Bronchial epithelial cell (primary cell): ENCODE results near the gene CD151. TPM values are rescaled to one million over a fixed set of nuclear protein-coding genes. Genes with fewer than 3 reads are reported as not detected.

Experiments
- DNase-seq: peaks from one replicate; pipeline ENCODE4 v3.0.0-alpha.2; 2010; ENCODE audit warnings: low read depth
- FAIRE-seq: peaks from 2 replicates; lab custom pipeline; 2011; peaks lifted over from hg19 to GRCh38; lab: Jason Lieb, UNC
- H3K27me3 ChIP-seq: 2 replicates; pipeline ENCODE4 v1.5.1; 2011; ENCODE audit warnings: low read length; ENCODE audit not compliant: control insufficient read depth, insufficient read depth
- H3K36me3 ChIP-seq: 2 replicates; pipeline ENCODE4 v1.5.1; 2011; ENCODE audit warnings: low read length; ENCODE audit not compliant: control insufficient read depth, insufficient read depth
- H3K4me3 ChIP-seq: 2 replicates; pipeline ENCODE4 v1.5.1; 2011; ENCODE audit warnings: mild to moderate bottlenecking, low read depth, low read length, control low read depth
- total RNA-seq: library from RNA; depleted of rRNA; stranded (reverse); fragments of >200 nt; gene quantifications from 2 replicates; pipeline ENCODE4 v1.2.1, GENCODE V29; 2014
- TF ChIP-seq, protein P1 (sequence below): IDR thresholded peaks from 2 replicates; pipeline ENCODE4 v1.5.1; 2011; ENCODE audit warnings: mild to moderate bottlenecking, moderate library complexity, low read length, control low read depth, inconsistent platforms; ENCODE audit not compliant: insufficient read depth, severe bottlenecking

The CD151 gene
- total RNA-seq, 1 donor from 2014 or later: 324 TPM

DNA sequence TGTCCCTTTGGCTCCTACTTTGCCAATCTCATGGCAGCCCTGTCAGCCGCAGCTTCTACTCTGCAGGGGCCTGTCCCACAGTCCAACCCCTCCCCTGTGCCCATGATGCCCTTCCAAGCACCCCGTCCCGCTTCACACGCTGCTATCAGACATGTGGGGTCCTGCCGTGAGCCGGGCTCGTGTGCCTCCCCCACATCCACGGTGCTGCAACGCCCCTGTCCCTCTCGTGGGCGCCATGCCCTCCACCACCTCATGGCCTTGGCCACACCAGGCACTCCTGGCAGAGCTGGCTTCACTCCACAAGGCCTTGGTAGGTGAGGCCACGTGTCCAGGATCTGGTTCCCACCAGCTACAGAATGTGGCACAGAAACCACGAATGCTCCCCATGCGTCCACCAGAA lies 54.8 kb downstream of the CD151 start:
- DNase-seq: no peak
- FAIRE-seq: no peak
- TF ChIP-seq, protein P1, sequence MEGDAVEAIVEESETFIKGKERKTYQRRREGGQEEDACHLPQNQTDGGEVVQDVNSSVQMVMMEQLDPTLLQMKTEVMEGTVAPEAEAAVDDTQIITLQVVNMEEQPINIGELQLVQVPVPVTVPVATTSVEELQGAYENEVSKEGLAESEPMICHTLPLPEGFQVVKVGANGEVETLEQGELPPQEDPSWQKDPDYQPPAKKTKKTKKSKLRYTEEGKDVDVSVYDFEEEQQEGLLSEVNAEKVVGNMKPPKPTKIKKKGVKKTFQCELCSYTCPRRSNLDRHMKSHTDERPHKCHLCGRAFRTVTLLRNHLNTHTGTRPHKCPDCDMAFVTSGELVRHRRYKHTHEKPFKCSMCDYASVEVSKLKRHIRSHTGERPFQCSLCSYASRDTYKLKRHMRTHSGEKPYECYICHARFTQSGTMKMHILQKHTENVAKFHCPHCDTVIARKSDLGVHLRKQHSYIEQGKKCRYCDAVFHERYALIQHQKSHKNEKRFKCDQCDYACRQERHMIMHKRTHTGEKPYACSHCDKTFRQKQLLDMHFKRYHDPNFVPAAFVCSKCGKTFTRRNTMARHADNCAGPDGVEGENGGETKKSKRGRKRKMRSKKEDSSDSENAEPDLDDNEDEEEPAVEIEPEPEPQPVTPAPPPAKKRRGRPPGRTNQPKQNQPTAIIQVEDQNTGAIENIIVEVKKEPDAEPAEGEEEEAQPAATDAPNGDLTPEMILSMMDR: no peak
- Histone ChIP-seq H3K36me3 (peaks cover 18% of the 10 kb centered on the region), H3K4me3 (no peak overlapping the region), H3K27me3 (no peaks in the 10 kb centered on the region)

Other genes starting within 250 kb of the CD151 start
- gene IRF7, start 217.0 kb upstream of the CD151 start, total RNA-seq: 15.3 and 18.2 TPM in 2 replicates
- gene CDHR5, start 208.0 kb upstream of the CD151 start, total RNA-seq: not detected in 2 replicates
- gene SCT, start 205.8 kb upstream of the CD151 start, total RNA-seq: not detected in 2 replicates
- gene DRD4, start 195.7 kb upstream of the CD151 start, total RNA-seq: 0.13 TPM in 1 of 2 replicates, not detected in the other
- 23.4 and 26.9 TPM in 2 replicates for gene DEAF1, start 137.7 kb upstream of the CD151 start, total RNA-seq
- 9.0 and 28.8 TPM in 2 replicates for gene TMEM80, start 137.1 kb upstream of the CD151 start, total RNA-seq
- 105 and 169 TPM in 2 replicates for gene EPS8L2, start 126.7 kb upstream of the CD151 start, total RNA-seq
- 251 and 253 TPM in 2 replicates for gene TALDO1, start 85.5 kb upstream of the CD151 start, total RNA-seq
- gene GATD1, start 55.5 kb upstream of the CD151 start, total RNA-seq: 17.9 and 18.7 TPM in 2 replicates
- gene CEND1, start 42.9 kb upstream of the CD151 start, total RNA-seq: not detected in 2 replicates
- 4.4 and 5.3 TPM in 2 replicates for gene SLC25A22, start 34.7 kb upstream of the CD151 start, total RNA-seq
- gene PIDD1, start 27.7 kb upstream of the CD151 start, total RNA-seq: 4.4 and 5.0 TPM in 2 replicates
- 211 and 353 TPM in 2 replicates for gene RPLP2, start 23.0 kb upstream of the CD151 start, total RNA-seq
- gene PNPLA2, start 14.0 kb upstream of the CD151 start, total RNA-seq: 9.0 and 15.6 TPM in 2 replicates
- gene CRACR2B, start 5.0 kb upstream of the CD151 start, total RNA-seq: 0.51 and 0.53 TPM in 2 replicates
- gene POLR2L, start 9.6 kb downstream of the CD151 start, total RNA-seq: 8.7 and 51.6 TPM in 2 replicates
- 50.8 and 71.6 TPM in 2 replicates for gene TSPAN4, start 9.9 kb downstream of the CD151 start, total RNA-seq
- gene CHID1, start 77.9 kb downstream of the CD151 start, total RNA-seq: 34.1 and 42.6 TPM in 2 replicates
- gene AP2A2, start 92.9 kb downstream of the CD151 start, total RNA-seq: 9.5 and 17.8 TPM in 2 replicates
- under 0.01 TPM in 1 of 2 replicates, not detected in the other for gene MUC6, start 203.8 kb downstream of the CD151 start, total RNA-seq
- gene MUC2, start 241.9 kb downstream of the CD151 start, total RNA-seq: not detected in 2 replicates